HG02870 (cell line): ENCODE measurements around the gene CST3.
"Not testable (repeated sequence)": the region's sequence is repeated elsewhere in the genome, so short reads cannot be mapped to it uniquely, and the experiment has no call there.

Source experiments
- ATAC-seq: cut with Tn5 transposase; IDR thresholded peaks from one replicate; pipeline ENCODE4 v1.9.1; 2021; ENCODE audit warnings: mild to moderate bottlenecking, moderate library complexity; ENCODE audit not compliant: unreplicated experiment

CST3 gene

GRCh38 chr20:23644164-23644563, 6.4 kb upstream of the CST3 start:
- ATAC-seq = no peak

- ATAC-seq = no peak
Measured at GRCh38 chr20:23643659-23644058, 5.9 kb upstream of the CST3 start.

GRCh38 chr20:23641936-23642751, 4.4 kb upstream of the CST3 start:
- ATAC-seq = no peak

- no peak for ATAC-seq
Measured at GRCh38 chr20:23640671-23641667, 3.2 kb upstream of the CST3 start.

- no peak for ATAC-seq
Measured at GRCh38 chr20:23640018-23640601, 2.4 kb upstream of the CST3 start.

GRCh38 chr20:23639490-23639958, 1.8 kb upstream of the CST3 start:
- ATAC-seq = no peak

- no peak for ATAC-seq
Measured at GRCh38 chr20:23638309-23638708, 554 bp upstream of the CST3 start.

GRCh38 chr20:23636908-23637281, 860 bp downstream of the CST3 start:
- ATAC-seq = no peak

GRCh38 chr20:23636182-23636907, 1.4 kb downstream of the CST3 start:
- no peak for ATAC-seq

- ATAC-seq = not testable (repeated sequence)
Measured at GRCh38 chr20:23635768-23636090, 2.0 kb downstream of the CST3 start.

- ATAC-seq = no peak
Measured at GRCh38 chr20:23634985-23635767, 2.6 kb downstream of the CST3 start.

GRCh38 chr20:23634044-23634801, 3.5 kb downstream of the CST3 start:
- ATAC-seq = no peak

GRCh38 chr20:23632711-23633573, 4.8 kb downstream of the CST3 start:
- ATAC-seq = no peak

GRCh38 chr20:23631981-23632710, 5.6 kb downstream of the CST3 start:
- ATAC-seq = no peak

GRCh38 chr20:23631226-23631822, 6.4 kb downstream of the CST3 start:
- no peak for ATAC-seq

- ATAC-seq = no peak
Measured at GRCh38 chr20:23630392-23630849, 7.3 kb downstream of the CST3 start.
